A549 (cell line): ENCODE data around the gene TMEM255B.

Source experiments
- CEBPB ChIP-seq, 2 experiments: fragments of >200 bp in 1 of 2; sonication (Bioruptor Twin) in 1 of 2; formaldehyde crosslinking in 1 of 2; IDR thresholded peaks; 2 replicates each; pipeline ENCODE4 v1.6.1; 2012 to 2016
- ESRRA ChIP-seq: fragments of 150-350 bp; IDR thresholded peaks from 2 replicates; pipeline ENCODE4 v1.6.1; 2014; ENCODE audit warnings: mild to moderate bottlenecking, low read length, borderline replicate concordance
- KDM1A ChIP-seq: fragments of 200-600 bp; sonication (generic); IDR thresholded peaks from 2 replicates; pipeline ENCODE4 v1.6.1; 2016; ENCODE audit warnings: low read depth, mild to moderate bottlenecking
- MAFK ChIP-seq: fragments of 450-650 bp; IDR thresholded peaks from 2 replicates; pipeline ENCODE4 v1.6.1; 2014; ENCODE audit not compliant: partially characterized antibody
- NR3C1 ChIP-seq: fragments of >200 bp; sonication (Bioruptor Twin); formaldehyde crosslinking; IDR thresholded peaks from 3 replicates; pipeline ENCODE4 v1.6.1; 2017
- POLR2A ChIP-seq: IDR thresholded peaks from 2 replicates; pipeline ENCODE4 v1.6.1; 2012; ENCODE audit warnings: mild to moderate bottlenecking, low read length
- POLR2AphosphoS2 ChIP-seq: conservative IDR thresholded peaks from 2 replicates; pipeline ENCODE4 v1.6.1; 2012; ENCODE audit warnings: low read length, improper control_type of control experiment, inconsistent platforms
- RAD21 ChIP-seq, 2 experiments: fragments of >200 bp in 1 of 2; sonication (Bioruptor Twin) in 1 of 2; formaldehyde crosslinking in 1 of 2; IDR thresholded peaks in 1 of 2; conservative IDR thresholded peaks in 1 of 2; 2 replicates in 1 of 2; 3 replicates in 1 of 2; pipeline ENCODE4 v1.6.1; 2012 to 2018; ENCODE audit warnings: inconsistent platforms in 1 of 2
- RCOR1 ChIP-seq: fragments of 150-350 bp; IDR thresholded peaks from 2 replicates; pipeline ENCODE4 v1.6.1; 2014; ENCODE audit warnings: antibody characterized with exemption, low read length, low read depth
- RFX5 ChIP-seq: fragments of 450-650 bp; IDR thresholded peaks from 2 replicates; pipeline ENCODE4 v1.7.1; 2014; ENCODE audit warnings: antibody characterized with exemption, mild to moderate bottlenecking, moderate library complexity
- TP53 ChIP-seq: fragments of 250-450 bp; sonication (Bioruptor Pico); IDR thresholded peaks from 2 replicates; pipeline ENCODE4 v1.5.0; 2021; ENCODE audit warnings: mild to moderate bottlenecking, moderate library complexity
- TF ChIP-seq, protein P1 (sequence below): fragments of 450-650 bp; IDR thresholded peaks from 2 replicates; pipeline ENCODE4 v1.6.1; 2014; ENCODE audit warnings: antibody characterized with exemption
- TF ChIP-seq, protein P2 (sequence below): fragments of >200 bp; sonication (Bioruptor Twin); formaldehyde crosslinking; IDR thresholded peaks from 3 replicates; pipeline ENCODE4 v1.5.1; 2016

DNA sequence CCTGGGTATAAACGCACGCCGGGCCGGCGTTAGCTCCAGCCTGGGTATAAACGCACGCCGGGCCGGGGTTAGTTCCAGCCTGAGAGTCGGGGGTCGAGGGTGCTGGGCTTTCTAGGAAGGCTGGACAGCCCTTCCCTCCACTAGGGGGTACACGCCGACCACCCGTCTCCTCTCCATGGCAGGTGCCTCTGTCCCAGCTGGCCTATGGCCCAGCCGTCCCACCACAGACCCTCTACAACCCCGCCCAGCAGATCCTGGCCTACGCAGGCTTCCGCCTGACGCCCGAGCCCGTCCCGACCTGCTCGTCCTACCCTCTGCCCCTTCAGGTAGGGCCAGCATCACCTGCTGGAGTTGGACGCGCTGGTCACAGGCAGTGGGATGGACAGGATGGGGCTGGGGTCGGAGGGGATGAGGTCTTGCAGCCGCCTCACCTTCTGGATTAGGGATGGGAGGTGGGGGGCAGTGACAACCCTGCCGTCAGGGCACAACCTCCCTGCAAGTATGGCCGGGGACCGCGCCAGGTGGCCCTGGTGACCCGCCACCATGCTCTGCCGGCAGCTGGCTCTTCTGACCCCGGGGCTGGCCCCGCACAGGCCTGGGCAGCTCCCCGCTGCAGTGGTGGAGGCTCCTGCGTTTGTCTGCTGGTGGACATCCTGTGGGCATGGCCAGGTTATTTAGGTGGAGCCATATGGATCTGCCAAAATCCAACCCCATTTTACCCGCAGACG, 45.8 kb downstream of the TMEM255B start:
- TF ChIP-seq, protein P1, sequence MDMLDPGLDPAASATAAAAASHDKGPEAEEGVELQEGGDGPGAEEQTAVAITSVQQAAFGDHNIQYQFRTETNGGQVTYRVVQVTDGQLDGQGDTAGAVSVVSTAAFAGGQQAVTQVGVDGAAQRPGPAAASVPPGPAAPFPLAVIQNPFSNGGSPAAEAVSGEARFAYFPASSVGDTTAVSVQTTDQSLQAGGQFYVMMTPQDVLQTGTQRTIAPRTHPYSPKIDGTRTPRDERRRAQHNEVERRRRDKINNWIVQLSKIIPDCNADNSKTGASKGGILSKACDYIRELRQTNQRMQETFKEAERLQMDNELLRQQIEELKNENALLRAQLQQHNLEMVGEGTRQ = no peak
- TF ChIP-seq CEBPB (IDR thresholded peaks at IDR 0.05) = no peak
- no peak for TF ChIP-seq RFX5
- TF ChIP-seq, protein P2, sequence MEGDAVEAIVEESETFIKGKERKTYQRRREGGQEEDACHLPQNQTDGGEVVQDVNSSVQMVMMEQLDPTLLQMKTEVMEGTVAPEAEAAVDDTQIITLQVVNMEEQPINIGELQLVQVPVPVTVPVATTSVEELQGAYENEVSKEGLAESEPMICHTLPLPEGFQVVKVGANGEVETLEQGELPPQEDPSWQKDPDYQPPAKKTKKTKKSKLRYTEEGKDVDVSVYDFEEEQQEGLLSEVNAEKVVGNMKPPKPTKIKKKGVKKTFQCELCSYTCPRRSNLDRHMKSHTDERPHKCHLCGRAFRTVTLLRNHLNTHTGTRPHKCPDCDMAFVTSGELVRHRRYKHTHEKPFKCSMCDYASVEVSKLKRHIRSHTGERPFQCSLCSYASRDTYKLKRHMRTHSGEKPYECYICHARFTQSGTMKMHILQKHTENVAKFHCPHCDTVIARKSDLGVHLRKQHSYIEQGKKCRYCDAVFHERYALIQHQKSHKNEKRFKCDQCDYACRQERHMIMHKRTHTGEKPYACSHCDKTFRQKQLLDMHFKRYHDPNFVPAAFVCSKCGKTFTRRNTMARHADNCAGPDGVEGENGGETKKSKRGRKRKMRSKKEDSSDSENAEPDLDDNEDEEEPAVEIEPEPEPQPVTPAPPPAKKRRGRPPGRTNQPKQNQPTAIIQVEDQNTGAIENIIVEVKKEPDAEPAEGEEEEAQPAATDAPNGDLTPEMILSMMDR = no peak
- TF ChIP-seq POLR2A = no peak
- no peak for TF ChIP-seq POLR2AphosphoS2
- TF ChIP-seq RAD21 (conservative IDR thresholded peaks at IDR 0.05 in 1 of 2, IDR thresholded peaks at IDR 0.05 in 1 of 2) = no peak
- no peak for TF ChIP-seq TP53 (CRISPR knock-in tag)
- no peak for TF ChIP-seq ESRRA
- TF ChIP-seq NR3C1 = no peak
- TF ChIP-seq RCOR1 = no peak
- no peak for TF ChIP-seq KDM1A
- TF ChIP-seq MAFK = no peak
